ENCODE data around the gene TBC1D10A.

- no peak for TF ChIP-seq POLR2AphosphoS5 (IDR thresholded peaks at IDR 0.05; ENCODE audit: low read depth, low read length)
- TF ChIP-seq REST (IDR thresholded peaks at IDR 0.05; ENCODE audit: insufficient read depth in 1 of 2, low read depth in 2 of 2, low read length in 2 of 2): no peak
- TF ChIP-seq TAF1 (IDR thresholded peaks at IDR 0.05; ENCODE audit: borderline replicate concordance, insufficient read depth, low read length): no peak
- no peak for TF ChIP-seq SIN3A (IDR thresholded peaks at IDR 0.05; ENCODE audit: borderline replicate concordance, insufficient read depth, low read length)
- no peak for TF ChIP-seq FOXP2 (optimal IDR thresholded peaks at IDR 0.05; ENCODE audit: borderline replicate concordance, extremely low read depth, extremely low read length, insufficient read depth)
Observed at GRCh38 chr22:30328466-30329049, 1.8 kb upstream of the TBC1D10A start.
